HK-2 (cell line): ENCODE data around the gene ZNF777.
A peak's percentile ranks its signal among the peaks of the same experiment; 100 is the strongest.
"Not testable (repeated sequence)": the region's sequence is repeated elsewhere in the genome, so short reads cannot be mapped to it uniquely, and the experiment has no call there.

Source experiments
- DNase-seq: peaks from one replicate; pipeline ENCODE4 v3.0.0-alpha.2; 2018; ENCODE audit not compliant: unreplicated experiment

The ZNF777 gene

GRCh38 chr7:149460493-149461277, at the start of gene ZNF777:
Gene ZNF777 (minus strand): TSS chr7:149461062. CDS start chr7:149456022, 5,040 bp downstream.
- peak; percentile 82 for DNase-seq

- no peak for DNase-seq
Observed at GRCh38 chr7:149510248-149510647, 49.4 kb upstream of the ZNF777 start.

GRCh38 chr7:149509774-149510173, 48.9 kb upstream of the ZNF777 start:
- DNase-seq = no peak

GRCh38 chr7:149505551-149505950, 44.7 kb upstream of the ZNF777 start:
- no peak for DNase-seq

GRCh38 chr7:149501651-149502050, 40.8 kb upstream of the ZNF777 start:
- DNase-seq = no peak

GRCh38 chr7:149500910-149501309, 40.0 kb upstream of the ZNF777 start:
- no peak for DNase-seq

- no peak for DNase-seq
Observed at GRCh38 chr7:149500201-149500600, 39.3 kb upstream of the ZNF777 start.

GRCh38 chr7:149498811-149499210, 37.9 kb upstream of the ZNF777 start:
- no peak for DNase-seq

- peak; percentile 87 for DNase-seq
Observed at GRCh38 chr7:149497467-149498261, 36.8 kb upstream of the ZNF777 start, which contains the start of gene ZNF746. Gene ZNF746 (minus strand): TSS chr7:149497809. CDS start chr7:149497536, 273 bp downstream.

- peak; percentile 60 for DNase-seq
Observed at GRCh38 chr7:149496642-149497391, 36.0 kb upstream of the ZNF777 start.

GRCh38 chr7:149495785-149496641, 35.2 kb upstream of the ZNF777 start:
- peak; percentile 46 for DNase-seq

- DNase-seq = no peak
Observed at GRCh38 chr7:149494738-149495368, 34.0 kb upstream of the ZNF777 start.

- DNase-seq = not testable (repeated sequence)
Observed at GRCh38 chr7:149493975-149494374, 33.1 kb upstream of the ZNF777 start.

GRCh38 chr7:149493366-149493765, 32.5 kb upstream of the ZNF777 start:
- no peak for DNase-seq

GRCh38 chr7:149490083-149490760, 29.4 kb upstream of the ZNF777 start:
- no peak for DNase-seq

GRCh38 chr7:149489391-149490024, 28.6 kb upstream of the ZNF777 start:
- no peak for DNase-seq

GRCh38 chr7:149479568-149479967, 18.7 kb upstream of the ZNF777 start:
- DNase-seq = no peak

GRCh38 chr7:149478754-149479153, 17.9 kb upstream of the ZNF777 start:
- DNase-seq = no peak
